Lung (tissue), 12 donors: ENCODE data around the gene ZNF469. TPM values are rescaled to one million over a fixed set of nuclear protein-coding genes. Genes with fewer than 3 reads are reported as not detected.

Source experiments
- ATAC-seq: fragments of 200-7000 bp; cut with Tn5 transposase; one replicate; pipeline ENCODE4 v1.9.1; 2020; ENCODE audit warnings: moderate number of reproducible peaks; ENCODE audit not compliant: insufficient read depth, low FRiP score
- DNase-seq, 3 donors: peaks; one replicate each; pipeline ENCODE4 v3.0.0-alpha.2; 2013 to 2017
- H3K27ac ChIP-seq, 2 donors: one replicate each; pipeline ENCODE4 v1.5.1; 2013; ENCODE audit warnings: mild to moderate bottlenecking in 2 of 2, moderate library complexity in 2 of 2, control low read depth in 1 of 2, inconsistent platforms in 1 of 2, low read depth in 1 of 2, low read length in 1 of 2
- H3K27me3 ChIP-seq, 3 donors: one replicate each; pipeline ENCODE4 v1.5.1; 2013; ENCODE audit warnings: low read length in 2 of 3; ENCODE audit not compliant: control insufficient read depth in 3 of 3, insufficient read depth in 3 of 3
- H3K36me3 ChIP-seq, 4 donors: one replicate each; pipeline ENCODE4 v1.5.1; 2013; ENCODE audit warnings: low read length in 4 of 4, mild to moderate bottlenecking in 1 of 4, moderate library complexity in 1 of 4; ENCODE audit not compliant: control insufficient read depth in 4 of 4, insufficient read depth in 4 of 4
- H3K4me1 ChIP-seq, 5 donors: one replicate each; pipeline ENCODE4 v1.5.1; 2013; ENCODE audit warnings: low read length in 5 of 5, mild to moderate bottlenecking in 2 of 5, moderate library complexity in 1 of 5; ENCODE audit not compliant: control insufficient read depth in 5 of 5, insufficient read depth in 5 of 5
- H3K4me3 ChIP-seq: one replicate; pipeline ENCODE4 v1.5.1; 2013; ENCODE audit warnings: mild to moderate bottlenecking, control low read depth, moderate library complexity
- H3K9ac ChIP-seq, 2 donors: one replicate each; pipeline ENCODE4 v1.5.1; 2013; ENCODE audit warnings: low read length in 2 of 2, control low read depth in 1 of 2; ENCODE audit not compliant: insufficient read depth in 1 of 2
- H3K9me3 ChIP-seq, 4 donors: one replicate each; pipeline ENCODE4 v1.5.1; 2013; ENCODE audit warnings: low read length in 3 of 4, mild to moderate bottlenecking in 1 of 4, moderate library complexity in 1 of 4; ENCODE audit not compliant: control insufficient read depth in 4 of 4, insufficient read depth in 3 of 4
- WGBS, 2 donors: extraction: QIAGEN DNeasy Blood & Tissue Kit; methylation state at CpG; one replicate each; pipeline ENCODE4 v1.1.7; 2013; 5-methylcytosine and 5-hydroxymethylcytosine counted together
- polyA plus RNA-seq, 2 donors: library from polyadenylated mRNA; stranded (reverse); fragments of 200-250 nt; gene quantifications; one replicate each; pipeline ENCODE4 v1.2.1, GENCODE V29; 2013
- total RNA-seq, 2 donors: library from RNA; depleted of rRNA in 1 of 2; stranded (reverse); fragments of >200 nt in 1 of 2; gene quantifications; one replicate each; pipeline ENCODE4 v1.2.1, GENCODE V29; 2014 to 2021
- TF ChIP-seq, protein P1 (sequence below): IDR thresholded peaks from 2 replicates; pipeline ENCODE4 v1.5.1; 2012; ENCODE audit warnings: mild to moderate bottlenecking; ENCODE audit errors: control extremely low read depth, extremely low read depth
- donor health status: control.
- donor health status: control.
- donor health status: Bipolar disorder and iron deficiency.
- donor health status: healthy.
- donor health status: DM: yes; HTN: yes; CAD: no.

ZNF469 gene
- total and polyA plus RNA-seq, 4 donors, result 0.67 to 3.0 (median 1.5) TPM

DNA sequence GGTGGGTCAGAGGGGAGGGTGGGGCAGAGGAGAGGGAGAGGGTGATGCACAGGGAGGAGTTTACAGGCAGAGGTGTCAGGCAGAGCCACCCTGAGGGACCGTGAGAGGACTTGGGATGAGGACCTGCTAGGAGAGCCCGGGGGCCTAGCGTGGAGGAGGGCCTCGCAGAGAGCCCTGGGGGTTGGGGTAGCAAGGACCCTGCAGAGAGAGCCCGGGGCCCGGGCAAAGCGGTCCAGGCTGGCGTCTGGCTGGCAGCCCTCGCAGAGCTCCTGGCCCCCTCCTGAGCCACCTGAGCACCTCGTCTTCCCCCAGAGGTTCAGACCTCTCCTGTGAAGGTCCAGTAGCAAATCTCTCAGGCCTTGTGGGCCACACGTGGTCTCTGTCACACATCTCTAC, 42.0 kb upstream of the ZNF469 start:
- H3K4me3 ChIP-seq, result no peak overlapping the region
- DNase-seq, result no peak
- no peak overlapping the region for H3K9ac ChIP-seq
- H3K27me3 ChIP-seq, result no peaks in the 10 kb centered on the region
- peaks cover 0 to 2% (median 0%) of the 10 kb centered on the region in 5 donors for H3K4me1 ChIP-seq
- WGBS, 2 donors, result 78 to 95% methylated on average over 7 to 11 of the region's 11 CpGs
- peaks cover 0 to 10% (median 0%) of the 10 kb centered on the region in 4 donors for H3K9me3 ChIP-seq
- ATAC-seq, result no peak
- no peaks in the 10 kb centered on the region for H3K36me3 ChIP-seq
- TF ChIP-seq, protein P1, sequence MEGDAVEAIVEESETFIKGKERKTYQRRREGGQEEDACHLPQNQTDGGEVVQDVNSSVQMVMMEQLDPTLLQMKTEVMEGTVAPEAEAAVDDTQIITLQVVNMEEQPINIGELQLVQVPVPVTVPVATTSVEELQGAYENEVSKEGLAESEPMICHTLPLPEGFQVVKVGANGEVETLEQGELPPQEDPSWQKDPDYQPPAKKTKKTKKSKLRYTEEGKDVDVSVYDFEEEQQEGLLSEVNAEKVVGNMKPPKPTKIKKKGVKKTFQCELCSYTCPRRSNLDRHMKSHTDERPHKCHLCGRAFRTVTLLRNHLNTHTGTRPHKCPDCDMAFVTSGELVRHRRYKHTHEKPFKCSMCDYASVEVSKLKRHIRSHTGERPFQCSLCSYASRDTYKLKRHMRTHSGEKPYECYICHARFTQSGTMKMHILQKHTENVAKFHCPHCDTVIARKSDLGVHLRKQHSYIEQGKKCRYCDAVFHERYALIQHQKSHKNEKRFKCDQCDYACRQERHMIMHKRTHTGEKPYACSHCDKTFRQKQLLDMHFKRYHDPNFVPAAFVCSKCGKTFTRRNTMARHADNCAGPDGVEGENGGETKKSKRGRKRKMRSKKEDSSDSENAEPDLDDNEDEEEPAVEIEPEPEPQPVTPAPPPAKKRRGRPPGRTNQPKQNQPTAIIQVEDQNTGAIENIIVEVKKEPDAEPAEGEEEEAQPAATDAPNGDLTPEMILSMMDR, result no peak
- no peak overlapping the region for H3K27ac ChIP-seq

DNA sequence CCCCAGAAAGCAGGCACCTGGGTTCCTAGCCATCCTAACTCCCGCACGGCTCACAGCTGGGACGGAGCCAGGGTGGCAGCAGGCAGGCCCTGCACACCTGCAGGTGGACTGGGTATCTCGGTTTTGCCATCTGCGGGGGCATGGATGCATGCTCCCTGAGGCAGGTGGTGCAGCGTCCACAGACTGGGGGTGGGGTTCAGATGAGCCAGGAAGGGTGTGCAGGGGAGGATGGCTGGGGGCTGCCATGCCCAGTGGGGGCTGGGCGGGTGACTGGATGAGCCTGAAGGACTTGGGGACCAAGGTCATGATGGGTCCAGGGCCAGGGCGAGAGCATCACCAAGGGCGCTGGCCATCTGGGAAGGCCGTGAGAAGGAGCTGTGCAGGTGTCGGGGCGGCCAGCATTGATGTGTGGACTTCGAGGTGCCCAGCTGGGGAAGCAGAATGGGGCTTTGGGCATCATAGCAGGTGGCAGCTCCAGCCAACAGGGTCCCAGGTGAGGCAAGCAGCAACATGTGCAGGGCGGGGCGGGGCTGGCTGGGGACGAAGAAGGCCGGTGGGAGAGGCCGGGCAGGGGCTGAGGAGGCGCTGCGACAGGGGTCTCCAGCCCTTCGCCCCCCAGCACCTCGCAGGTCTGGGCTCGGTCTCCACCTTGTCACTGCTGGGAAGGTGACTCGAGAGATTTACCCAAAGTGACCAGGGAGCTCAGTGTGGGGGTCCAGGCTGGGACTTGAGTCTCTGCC, 41.0 kb upstream of the ZNF469 start:
- Histone ChIP-seq H3K36me3 (no peaks in the 10 kb centered on the region), H3K27me3 (no peaks in the 10 kb centered on the region), H3K9me3 (peaks cover 0 to 8% (median 0%) of the 10 kb centered on the region in 4 donors), H3K9ac (no peak overlapping the region), H3K27ac (no peak overlapping the region), H3K4me3 (no peak overlapping the region), H3K4me1 (peaks cover 0 to 2% (median 0%) of the 10 kb centered on the region in 5 donors)
- TF ChIP-seq, protein P1, result no peak
- DNase-seq, result no peak
- no peak for ATAC-seq
- WGBS, 2 donors, result 91 to 95% methylated on average over 24 of the region's 24 CpGs

DNA sequence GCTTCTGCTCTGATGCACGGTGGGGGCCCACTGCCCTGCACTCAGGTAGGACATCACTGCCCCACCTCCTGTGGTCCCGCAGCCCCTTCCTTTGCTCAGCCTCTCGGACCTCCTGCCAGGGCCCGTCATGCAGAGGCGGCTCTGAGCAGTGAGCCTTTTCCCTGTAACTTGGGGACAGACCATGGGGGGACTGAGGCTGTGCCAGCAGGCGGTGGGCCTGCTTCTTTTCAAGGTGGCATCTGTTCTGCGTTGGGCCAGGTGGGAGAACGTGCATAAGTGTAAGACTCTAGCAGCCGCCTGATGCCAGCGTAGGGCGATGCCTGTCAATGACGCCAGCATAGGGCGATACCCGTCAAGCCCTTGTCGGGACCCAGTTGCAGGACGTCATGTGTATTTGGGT, 40.3 kb upstream of the ZNF469 start:
- no peak for ATAC-seq
- WGBS, 2 donors, result 93 to 98% methylated on average over 16 of the region's 16 CpGs
- Histone ChIP-seq H3K36me3 (no peaks in the 10 kb centered on the region), H3K4me3 (no peak overlapping the region), H3K27ac (no peak overlapping the region), H3K9me3 (peaks cover 0 to 8% (median 0%) of the 10 kb centered on the region in 4 donors), H3K27me3 (no peaks in the 10 kb centered on the region), H3K9ac (no peak overlapping the region), H3K4me1 (peaks cover 0 to under 1% (median 0%) of the 10 kb centered on the region in 5 donors)
- TF ChIP-seq, protein P1, result no peak
- DNase-seq, result no peak
